ENCODE results near the gene CLCN6.

The CLCN6 gene

DNA sequence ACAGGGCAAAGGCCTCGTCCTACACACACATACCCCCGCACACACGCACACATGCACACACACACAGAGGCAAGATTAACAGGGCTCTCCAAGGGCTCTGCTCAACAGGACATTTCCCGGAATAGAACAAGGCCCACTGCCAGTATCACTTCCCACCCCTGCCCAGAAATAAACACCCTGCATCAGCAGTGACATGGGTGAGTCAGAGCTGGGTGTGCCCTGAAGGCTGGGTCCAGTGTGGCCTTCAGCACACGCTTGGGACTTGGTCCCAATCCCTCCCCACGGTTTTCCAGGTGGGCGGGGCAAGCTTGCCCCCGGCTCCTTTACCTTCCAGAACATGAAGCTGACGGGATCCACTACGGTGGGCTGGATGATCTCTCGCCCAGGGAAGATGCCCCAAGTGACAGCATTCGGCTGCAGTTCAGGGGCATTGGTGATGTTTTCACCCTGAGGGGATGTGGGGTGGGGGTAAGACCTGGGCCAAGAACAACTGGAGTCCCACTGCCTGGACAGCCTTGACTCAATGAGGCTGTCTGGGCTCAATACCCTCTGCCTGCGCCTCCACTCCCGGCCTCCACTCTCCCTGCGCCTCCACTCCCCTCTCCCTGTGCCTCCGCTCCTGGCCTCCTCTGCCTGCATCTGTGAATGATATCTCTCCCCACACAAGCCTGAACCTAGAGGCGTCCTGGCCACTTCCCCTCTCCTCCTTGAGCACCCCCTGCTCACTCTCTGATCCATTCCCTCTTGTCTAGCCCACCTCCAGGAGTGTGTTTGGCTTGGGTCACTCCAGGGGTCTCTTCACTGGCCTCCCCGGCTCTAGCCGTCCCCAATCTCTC is 14.9 kb upstream of the CLCN6 start:
- Histone ChIP-seq H3K4me3 (no peak overlapping the region), H3K27ac (peak overlapping the region; percentile 25 to 98 (median 87))

GRCh38 chr1:11792106-11792505 is 13.9 kb upstream of the CLCN6 start:
- Histone ChIP-seq H3K4me3 (no peak overlapping the region), H3K27ac (peak overlapping the region in 19 of 21 experiments; percentile 32 to 98 (median 87))

GRCh38 chr1:11793819-11794218 is 12.2 kb upstream of the CLCN6 start:
- Histone ChIP-seq H3K4me3 (no peak overlapping the region), H3K27ac (peak overlapping the region in 5 of 21 experiments; percentile 14 to 92 (median 86))

GRCh38 chr1:11794446-11795237 is 11.3 kb upstream of the CLCN6 start:
- Histone ChIP-seq H3K27ac (peak overlapping the region in 5 of 21 experiments; percentile 14 to 90 (median 51)), H3K4me3 (no peak overlapping the region)

DNA sequence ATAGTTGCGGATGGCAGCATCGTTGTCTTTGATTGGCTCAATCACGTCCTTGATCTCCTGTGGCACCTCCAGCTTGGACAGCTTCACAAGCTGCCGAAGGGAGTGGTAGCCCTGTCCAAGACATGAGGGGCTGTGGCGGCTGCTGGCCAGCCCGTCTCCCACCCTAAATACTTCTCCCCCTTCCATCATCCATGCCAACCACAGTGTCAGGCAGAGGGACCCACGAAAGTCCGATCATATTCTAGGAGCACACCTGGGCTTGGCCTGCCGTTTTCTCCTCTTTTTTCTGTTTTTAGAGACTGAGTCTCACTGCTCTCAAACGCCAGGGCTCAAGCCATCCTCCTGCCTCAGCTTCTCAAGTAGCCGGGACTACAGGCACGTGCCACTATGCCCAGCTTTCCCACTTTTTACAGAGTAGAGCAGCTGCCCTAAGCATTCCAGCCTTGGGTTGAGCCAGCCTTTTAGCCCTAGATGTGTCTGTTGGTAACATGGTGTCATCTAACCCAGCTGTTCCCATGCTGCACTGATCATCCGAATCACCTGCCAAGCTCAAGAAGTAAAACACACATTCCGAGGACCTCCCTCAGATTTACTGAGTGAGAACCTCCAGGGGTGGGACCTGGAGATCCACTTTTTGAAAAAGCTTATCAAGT is 10.6 kb upstream of the CLCN6 start:
- peak overlapping the region in 5 of 21 experiments; percentile 14 to 90 (median 51) for H3K27ac ChIP-seq
- no peak overlapping the region for H3K4me3 ChIP-seq

- peak overlapping the region in 6 of 21 experiments; percentile 8 to 90 (median 44) for H3K27ac ChIP-seq
- H3K4me3 ChIP-seq = no peak overlapping the region
Observed at GRCh38 chr1:11796036-11796828, 9.8 kb upstream of the CLCN6 start.

- peak overlapping the region in 3 of 21 experiments; percentile 6 to 35 (median 9) for H3K27ac ChIP-seq
- H3K4me3 ChIP-seq = no peak overlapping the region
Observed at GRCh38 chr1:11797525-11798216, 8.3 kb upstream of the CLCN6 start.

DNA sequence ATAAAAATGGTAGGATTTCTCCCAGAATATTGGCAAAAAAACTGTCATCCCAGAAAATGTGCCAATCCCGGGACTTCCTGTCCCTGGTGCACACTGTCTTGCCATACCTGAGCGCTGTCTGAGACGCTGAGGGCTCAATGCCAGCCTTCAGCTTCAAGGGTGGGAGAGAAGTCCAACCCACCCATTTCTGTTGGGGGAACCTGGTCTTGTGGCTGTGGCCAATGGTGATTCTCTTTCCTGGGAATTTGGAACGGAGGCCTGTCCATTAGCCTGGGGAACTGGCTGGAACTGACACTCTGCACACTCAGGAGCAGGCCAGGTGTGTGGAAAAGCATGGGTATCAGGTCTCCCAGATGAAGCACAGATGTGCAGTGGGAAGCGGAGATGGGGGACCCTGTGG is 6.9 kb upstream of the CLCN6 start:
- Histone ChIP-seq H3K4me3 (no peak overlapping the region), H3K27ac (peak overlapping the region in 1 of 21 experiments; percentile 14)

- H3K27ac ChIP-seq = peak overlapping the region in 1 of 21 experiments; percentile 11
Observed at GRCh38 chr1:11799896-11800295, 6.1 kb upstream of the CLCN6 start.

GRCh38 chr1:11800391-11800755 is 5.6 kb upstream of the CLCN6 start:
- H3K4me3 ChIP-seq = no peak overlapping the region
- H3K27ac ChIP-seq = peak overlapping the region in 1 of 21 experiments; percentile 11

More at GRCh38 chr1:11799896-11800295, 6.1 kb upstream of the CLCN6 start:
- H3K4me3 ChIP-seq = no peak overlapping the region

GRCh38 chr1:11800756-11801433 is 5.1 kb upstream of the CLCN6 start:
- peak overlapping the region in 1 of 21 experiments; percentile 14 for H3K27ac ChIP-seq

DNA sequence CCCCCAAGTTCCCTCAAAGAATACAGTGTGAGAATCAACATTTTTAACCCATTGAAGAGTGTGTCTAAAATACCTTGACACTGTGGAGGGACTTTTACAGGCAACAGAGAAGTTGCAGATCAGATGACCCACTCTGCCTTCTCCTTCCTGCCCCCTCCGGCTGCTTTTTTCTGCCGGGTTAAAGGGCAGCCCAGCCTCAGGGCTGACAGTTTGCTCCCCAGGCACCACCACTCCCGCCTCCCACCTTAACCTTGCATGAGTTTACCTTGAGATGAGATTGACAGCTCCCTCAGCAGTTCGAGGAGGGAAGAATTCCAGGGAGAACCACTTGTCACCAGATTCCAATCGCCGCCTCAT is 3.4 kb upstream of the CLCN6 start:
- H3K27ac ChIP-seq = peak overlapping the region in 19 of 21 experiments; percentile 8 to 99 (median 92)
- peak overlapping the region; percentile 31 to 57 (median 47) for H3K4me3 ChIP-seq

More at GRCh38 chr1:11800756-11801433, 5.1 kb upstream of the CLCN6 start:
- no peak overlapping the region for H3K4me3 ChIP-seq

- Histone ChIP-seq H3K27ac (peak overlapping the region; percentile 8 to 99 (median 92)), H3K4me3 (peak overlapping the region; percentile 31 to 57 (median 47))
Observed at GRCh38 chr1:11802973-11803885, 2.8 kb upstream of the CLCN6 start.

GRCh38 chr1:11803924-11804665 is 1.9 kb upstream of the CLCN6 start:
- Histone ChIP-seq H3K4me3 (peak overlapping the region in 6 of 7 experiments; percentile 31 to 97 (median 48)), H3K27ac (peak overlapping the region in 19 of 21 experiments; percentile 64 to 99 (median 95))

DNA sequence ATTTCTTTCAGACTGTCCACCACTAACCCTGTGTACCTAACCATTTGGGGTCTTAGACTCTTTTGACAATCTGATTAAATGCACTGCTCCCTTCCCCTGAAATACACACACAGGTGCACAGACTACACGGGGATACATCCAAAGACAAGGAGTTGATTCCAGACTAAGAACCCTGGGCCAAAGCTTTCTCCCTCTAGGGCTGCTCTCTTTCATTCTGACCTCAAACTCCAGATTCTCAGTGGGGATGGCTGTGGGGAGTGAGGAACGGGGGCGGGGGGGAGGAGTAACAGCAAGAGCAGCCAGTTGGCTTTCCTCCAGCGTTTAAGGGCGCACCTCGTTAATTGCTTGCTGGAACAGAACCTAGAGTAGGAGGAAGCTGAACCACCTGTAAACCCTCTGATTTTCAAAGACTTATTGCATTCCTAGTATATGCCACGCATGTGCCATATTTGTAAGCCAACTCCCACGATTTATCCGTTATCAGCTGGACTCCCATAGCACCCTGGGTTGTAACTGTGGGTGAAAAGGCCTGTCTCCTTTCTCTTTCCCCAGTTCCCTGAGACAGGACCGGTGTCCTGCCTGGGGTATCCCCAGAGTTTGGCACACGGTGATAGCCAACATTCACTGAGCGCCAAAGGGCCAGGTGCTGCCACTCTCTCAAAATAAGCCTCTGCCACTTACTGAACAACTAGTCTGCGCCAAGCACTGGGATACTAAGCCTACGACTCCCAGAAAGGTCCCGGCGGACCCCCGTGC is 1.1 kb upstream of the CLCN6 start:
- Histone ChIP-seq H3K27ac (peak overlapping the region; percentile 75 to 99 (median 95)), H3K4me3 (peak overlapping the region; percentile 45 to 97 (median 64))
